Hepatic stellate cell (primary cell): ENCODE data around the gene NDST3.
A peak's percentile ranks its signal among the peaks of the same experiment; 100 is the strongest.
"Not testable (repeated sequence)": the region's sequence is repeated elsewhere in the genome, so short reads cannot be mapped to it uniquely, and the experiment has no call there.

Experiments
- DNase-seq: peaks from one replicate; pipeline ENCODE4 v3.0.0; 2011; ENCODE audit warnings: low spot score

The NDST3 gene

GRCh38 chr4:118273642-118274041 is 239.4 kb downstream of the NDST3 start:
- no peak for DNase-seq

- no peak for DNase-seq
Observed at GRCh38 chr4:118276580-118276979, 242.3 kb downstream of the NDST3 start.

- DNase-seq = no peak
Observed at GRCh38 chr4:118277243-118277642, 243.0 kb downstream of the NDST3 start.

GRCh38 chr4:118278473-118279274 is 244.4 kb downstream of the NDST3 start:
- peak; percentile 86 for DNase-seq

- DNase-seq = no peak
Observed at GRCh38 chr4:118279328-118279727, 245.0 kb downstream of the NDST3 start.

DNA sequence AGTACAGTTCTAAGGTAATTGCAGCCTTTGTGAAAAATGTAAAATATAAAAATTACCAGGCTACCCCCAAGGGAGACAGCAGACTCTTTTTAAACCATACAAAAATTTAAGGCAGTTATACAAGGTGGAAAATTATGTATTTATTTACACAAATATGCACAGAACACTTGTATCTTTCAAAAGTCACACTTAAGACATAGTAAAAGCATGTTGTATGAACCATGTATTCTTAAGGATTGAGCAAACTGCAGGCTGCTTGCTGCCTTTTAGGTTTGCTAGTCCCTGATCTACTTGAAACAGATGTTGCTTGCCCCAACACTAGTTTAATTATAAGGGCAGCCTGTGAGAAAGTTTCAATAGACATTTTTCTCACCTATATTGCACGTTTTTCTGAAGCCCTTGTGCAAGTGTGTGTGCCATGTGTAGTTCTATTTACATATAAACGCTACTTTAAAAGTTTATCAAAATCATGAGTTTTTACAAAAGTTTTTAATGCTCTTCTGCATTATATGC is 245.7 kb downstream of the NDST3 start:
- DNase-seq = no peak

- peak; percentile 26 for DNase-seq
Observed at GRCh38 chr4:118280501-118281218, 246.4 kb downstream of the NDST3 start.

GRCh38 chr4:118281611-118282442 is 247.5 kb downstream of the NDST3 start:
- DNase-seq = no peak

- DNase-seq = peak; percentile 27
Observed at GRCh38 chr4:118282692-118283091, 248.4 kb downstream of the NDST3 start.

- no peak for DNase-seq
Observed at GRCh38 chr4:118284169-118284568, 249.9 kb downstream of the NDST3 start.

GRCh38 chr4:118285931-118286330 is 251.6 kb downstream of the NDST3 start:
- no peak for DNase-seq

DNA sequence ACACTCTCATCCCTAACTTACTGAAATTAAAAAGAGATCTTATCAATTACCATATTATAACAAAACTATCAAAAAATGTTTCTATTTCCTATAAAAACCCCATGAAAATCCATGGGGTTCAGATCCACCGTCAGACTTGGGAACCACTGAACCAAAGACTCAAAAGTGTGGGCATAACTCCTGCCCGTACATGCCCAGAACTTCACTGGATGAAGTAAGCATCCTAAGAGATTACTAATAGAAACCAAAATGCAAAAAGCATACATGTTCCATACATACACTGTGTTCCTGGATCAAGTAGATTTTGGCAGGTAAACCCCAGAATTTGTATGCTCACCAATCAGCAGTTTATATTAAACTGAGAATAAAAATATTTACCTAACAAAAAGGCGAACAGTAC is 252.4 kb downstream of the NDST3 start:
- DNase-seq = no peak

DNA sequence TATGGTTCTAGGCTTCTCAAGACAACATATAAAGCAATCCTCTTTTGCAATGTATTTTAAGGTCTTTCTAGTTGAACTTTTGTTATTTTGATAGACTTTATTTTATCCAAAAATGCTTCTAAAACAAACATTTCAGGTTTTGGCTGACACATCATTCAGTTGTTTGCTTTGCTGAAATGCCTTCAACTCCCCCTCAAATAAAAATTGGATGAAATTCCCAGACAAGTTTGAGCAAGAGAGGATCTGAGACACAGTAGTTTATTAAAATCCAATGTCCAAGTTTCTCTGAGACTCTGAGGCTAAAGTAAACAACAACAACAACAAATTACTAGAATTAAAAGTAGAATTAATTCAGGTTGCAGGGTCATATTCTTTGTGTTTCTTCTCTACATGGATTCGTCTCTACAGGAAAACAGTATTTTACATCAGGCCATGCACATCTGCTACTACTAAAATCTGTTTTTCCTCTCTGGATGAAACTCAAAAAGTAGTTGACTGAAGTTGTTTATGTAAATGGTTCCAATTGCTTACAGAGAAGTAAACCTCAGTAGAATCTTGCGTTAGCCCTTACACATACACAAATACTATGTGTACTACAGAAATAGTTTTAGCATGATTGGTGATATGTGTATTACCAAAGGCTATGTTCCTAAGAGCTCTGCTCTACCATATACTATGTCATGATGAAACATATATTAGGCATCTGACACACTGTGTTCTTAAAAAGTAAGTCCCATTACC is 253.6 kb downstream of the NDST3 start:
- DNase-seq = no peak

DNA sequence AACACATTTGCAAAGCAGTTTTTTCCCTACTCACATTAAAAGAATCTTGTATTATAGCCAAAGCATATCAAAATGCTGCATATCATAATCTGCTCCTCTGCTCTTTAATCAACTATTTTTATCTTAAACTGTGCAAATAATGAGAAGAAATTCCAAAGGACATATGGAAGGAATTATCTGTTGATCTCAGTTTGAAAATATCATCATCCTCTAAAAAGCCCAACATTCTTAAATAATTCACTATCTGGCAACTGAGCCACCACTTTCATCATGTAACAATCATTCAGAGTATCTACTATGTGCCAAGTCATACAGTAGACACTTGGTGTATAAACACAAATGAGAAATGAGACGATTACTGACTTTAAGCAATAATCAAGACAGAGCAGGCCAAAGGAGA is 255.5 kb downstream of the NDST3 start:
- no peak for DNase-seq

DNA sequence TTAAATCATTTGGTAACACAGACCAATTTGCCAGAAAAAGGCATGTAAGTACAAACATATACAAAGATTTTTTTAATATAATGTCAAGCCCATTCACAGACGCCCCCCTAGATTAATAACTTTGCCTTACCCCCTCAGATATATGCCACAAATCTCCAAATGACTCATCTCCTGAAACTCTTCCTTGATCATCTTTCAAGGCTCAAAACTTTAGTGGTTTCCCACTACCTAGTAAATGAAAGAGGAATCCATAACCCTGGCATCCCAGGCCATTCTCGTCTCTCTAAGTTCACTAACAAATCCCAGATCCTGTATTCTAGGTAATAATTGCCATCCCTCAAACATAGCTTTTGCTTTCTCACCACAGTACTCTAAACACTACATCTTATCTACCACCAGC is 256.7 kb downstream of the NDST3 start:
- no peak for DNase-seq

DNA sequence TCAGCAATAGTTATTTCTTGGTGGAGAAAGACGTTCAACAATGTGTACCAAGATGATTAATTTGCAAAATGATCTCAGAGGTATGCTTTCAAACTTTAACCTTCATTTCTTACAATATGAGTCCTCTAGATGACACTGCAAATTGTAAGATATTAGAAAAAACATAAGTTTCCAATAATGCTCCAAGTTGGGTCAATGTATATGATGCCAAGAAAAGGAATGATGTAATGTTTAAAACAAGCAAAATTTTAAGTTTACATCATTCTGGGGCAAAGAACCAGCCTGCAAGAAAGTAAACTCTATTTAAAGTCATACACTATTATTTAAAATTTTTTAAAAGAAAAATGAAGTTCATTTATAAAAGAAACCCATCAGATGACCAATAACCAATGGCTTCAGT is 262.4 kb downstream of the NDST3 start:
- DNase-seq = no peak

- not testable (repeated sequence) for DNase-seq
Observed at GRCh38 chr4:118299619-118300018, 265.3 kb downstream of the NDST3 start.

DNA sequence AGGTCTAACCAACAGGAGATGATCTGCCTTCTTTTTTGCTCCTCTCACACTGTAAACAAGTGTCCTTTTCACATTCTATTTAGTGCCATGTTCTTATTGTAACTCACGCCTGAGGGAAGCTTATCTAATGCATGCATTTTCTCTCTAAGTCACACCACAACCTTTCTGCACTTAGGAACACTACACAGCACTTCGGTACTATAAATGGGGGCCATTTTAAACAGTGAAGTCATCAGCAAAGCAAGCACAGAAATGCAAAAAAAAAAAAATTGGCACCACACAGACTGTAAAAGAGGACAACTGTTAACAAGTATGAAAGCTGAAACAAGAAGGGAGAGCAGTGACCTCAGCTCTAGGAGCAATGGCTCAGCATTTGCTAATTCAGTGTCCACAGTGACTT is 273.4 kb downstream of the NDST3 start:
- no peak for DNase-seq
